ENCODE data around the gene WDFY2. TPM values are rescaled to one million over a fixed set of nuclear protein-coding genes. Genes with fewer than 3 reads are reported as not detected.

WDFY2 gene
- total and polyA plus RNA-seq, 2 experiments from 2014 or later = 11.4 to 24.0 TPM

DNA sequence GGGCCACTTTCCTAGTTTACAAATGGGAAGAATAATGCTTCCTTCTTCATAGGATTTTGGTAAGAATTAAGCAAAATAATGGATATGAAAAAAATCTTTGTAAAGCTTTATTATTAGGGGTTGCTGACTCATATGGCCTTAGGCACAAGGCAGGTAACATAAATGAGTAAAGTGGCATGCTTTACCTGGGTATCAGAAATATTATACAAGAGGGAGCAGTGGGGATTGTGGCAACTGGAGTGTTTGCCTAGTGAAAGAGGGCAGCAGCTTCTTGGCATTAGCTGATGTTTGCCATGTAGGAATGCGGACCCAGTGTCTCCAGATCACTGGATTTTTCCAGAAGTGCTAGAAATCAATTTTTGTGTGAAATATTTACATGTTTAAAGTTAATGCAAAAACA lies 19.5 kb downstream of the WDFY2 start:
- Histone ChIP-seq H3K27ac (ENCODE audit: low read depth) (no peak overlapping the region), H3K79me2 (replicated peaks; ENCODE audit: insufficient read depth) (peaks cover 100% of the 10 kb centered on the region), H3K4me3 (no peak overlapping the region), H3K9me2 (ENCODE audit: insufficient read depth) (no peaks in the 10 kb centered on the region), H4K20me1 (replicated peaks; ENCODE audit: insufficient read depth) (peaks cover 8% of the 10 kb centered on the region), H3F3A (replicated peaks; ENCODE audit: low read depth) (no peaks in the 10 kb centered on the region), H3K27me3 (ENCODE audit: insufficient read depth) (no peaks in the 10 kb centered on the region), H3K4me2 (no peak overlapping the region), H3K36me3 (ENCODE audit: insufficient read depth) (peaks cover 5% of the 10 kb centered on the region; the same call in 1 of the 2 replicates), H3K4me1 (ENCODE audit: insufficient read depth) (peaks cover 19% of the 10 kb centered on the region), H2AFZ (no peak overlapping the region)
- H3K36me3 Mint-ChIP-seq (ENCODE audit: low read depth) = peaks cover 10% of the 10 kb centered on the region; the same call in 2 of the 3 replicates
- peaks cover 1% of the 10 kb centered on the region for H3K27me3 Mint-ChIP-seq (ENCODE audit: insufficient read depth, low read depth, poor library complexity)
- DNase-seq (ENCODE audit: low spot score) (no peak), ATAC-seq (no peak)
- TF ChIP-seq STAT1 (IDR thresholded peaks at IDR 0.05; ENCODE audit: unreplicated experiment) (no peak), EZH2phosphoT487 (IDR thresholded peaks at IDR 0.05; ENCODE audit: unreplicated experiment) (no peak), ZNF331 (CRISPR knock-in tag; IDR thresholded peaks at IDR 0.05; ENCODE audit: low read depth) (no peak), NANOG (IDR thresholded peaks at IDR 0.05; ENCODE audit: borderline replicate concordance) (no peak), REST (IDR thresholded peaks at IDR 0.05; ENCODE audit: unreplicated experiment) (no peak), ZNF462 (CRISPR knock-in tag; IDR thresholded peaks at IDR 0.05) (no peak), CREB1 (CRISPR knock-in tag; IDR thresholded peaks at IDR 0.05; ENCODE audit: low read depth) (no peak), ETS1 (IDR thresholded peaks at IDR 0.05) (no peak), JUNB (IDR thresholded peaks at IDR 0.05; ENCODE audit: unreplicated experiment) (no peak), ZNF114 (CRISPR knock-in tag; IDR thresholded peaks at IDR 0.05) (no peak), EZH2 (IDR thresholded peaks at IDR 0.05; ENCODE audit: low read depth, unreplicated experiment) (no peak), POLR2AphosphoS5 (IDR thresholded peaks at IDR 0.05; ENCODE audit: low read depth) (no peak)
- TF ChIP-seq, protein P1, sequence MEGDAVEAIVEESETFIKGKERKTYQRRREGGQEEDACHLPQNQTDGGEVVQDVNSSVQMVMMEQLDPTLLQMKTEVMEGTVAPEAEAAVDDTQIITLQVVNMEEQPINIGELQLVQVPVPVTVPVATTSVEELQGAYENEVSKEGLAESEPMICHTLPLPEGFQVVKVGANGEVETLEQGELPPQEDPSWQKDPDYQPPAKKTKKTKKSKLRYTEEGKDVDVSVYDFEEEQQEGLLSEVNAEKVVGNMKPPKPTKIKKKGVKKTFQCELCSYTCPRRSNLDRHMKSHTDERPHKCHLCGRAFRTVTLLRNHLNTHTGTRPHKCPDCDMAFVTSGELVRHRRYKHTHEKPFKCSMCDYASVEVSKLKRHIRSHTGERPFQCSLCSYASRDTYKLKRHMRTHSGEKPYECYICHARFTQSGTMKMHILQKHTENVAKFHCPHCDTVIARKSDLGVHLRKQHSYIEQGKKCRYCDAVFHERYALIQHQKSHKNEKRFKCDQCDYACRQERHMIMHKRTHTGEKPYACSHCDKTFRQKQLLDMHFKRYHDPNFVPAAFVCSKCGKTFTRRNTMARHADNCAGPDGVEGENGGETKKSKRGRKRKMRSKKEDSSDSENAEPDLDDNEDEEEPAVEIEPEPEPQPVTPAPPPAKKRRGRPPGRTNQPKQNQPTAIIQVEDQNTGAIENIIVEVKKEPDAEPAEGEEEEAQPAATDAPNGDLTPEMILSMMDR (conservative IDR thresholded peaks at IDR 0.05; ENCODE audit: low read depth in 2 of 2) = no peak
- H3K27ac Mint-ChIP-seq = 0 out of 2 replicates have a peak overlapping the region, but pooled peaks have one; percentile 47
- H3K4me1 Mint-ChIP-seq = peaks cover 41% of the 10 kb centered on the region
- no peak overlapping the region for H3K4me3 Mint-ChIP-seq
- H3K9me3 Mint-ChIP-seq = peaks cover 3% of the 10 kb centered on the region; the same call in 2 of the 3 replicates
